AG08396 (cell line): Measurements from ENCODE around the gene OR7C1.
"Not testable (repeated sequence)": the region's sequence is repeated elsewhere in the genome, so short reads cannot be mapped to it uniquely, and the experiment has no call there.

Experiments used
- DNase-seq: peaks from one replicate; pipeline ENCODE4 v3.0.0; 2012; ENCODE audit warnings: low spot score, mixed read lengths

The OR7C1 gene

DNA sequence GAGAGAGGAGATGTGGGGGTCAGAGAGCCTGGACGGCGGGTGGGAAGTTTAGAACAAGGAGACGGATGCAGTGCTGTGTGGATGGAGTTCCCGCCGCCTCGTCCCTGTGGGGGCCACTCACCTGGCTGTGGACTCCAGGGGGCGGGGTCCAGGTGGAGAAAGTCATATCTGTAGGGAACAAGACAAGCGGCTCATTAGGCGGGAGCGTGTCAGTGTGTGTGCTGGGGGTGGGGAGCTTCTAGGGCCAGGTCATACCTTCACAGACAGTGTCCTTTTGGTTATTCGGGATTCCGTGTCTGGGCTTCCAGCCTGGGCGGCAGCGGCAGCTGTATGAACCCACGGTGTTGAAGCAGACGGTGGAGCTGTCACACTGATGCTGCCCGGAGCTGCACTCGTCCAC lies 69.6 kb downstream of the OR7C1 start:
- not testable (repeated sequence) for DNase-seq

GRCh38 chr19:14764401-14764800 lies 70.6 kb downstream of the OR7C1 start:
- DNase-seq = no peak

DNA sequence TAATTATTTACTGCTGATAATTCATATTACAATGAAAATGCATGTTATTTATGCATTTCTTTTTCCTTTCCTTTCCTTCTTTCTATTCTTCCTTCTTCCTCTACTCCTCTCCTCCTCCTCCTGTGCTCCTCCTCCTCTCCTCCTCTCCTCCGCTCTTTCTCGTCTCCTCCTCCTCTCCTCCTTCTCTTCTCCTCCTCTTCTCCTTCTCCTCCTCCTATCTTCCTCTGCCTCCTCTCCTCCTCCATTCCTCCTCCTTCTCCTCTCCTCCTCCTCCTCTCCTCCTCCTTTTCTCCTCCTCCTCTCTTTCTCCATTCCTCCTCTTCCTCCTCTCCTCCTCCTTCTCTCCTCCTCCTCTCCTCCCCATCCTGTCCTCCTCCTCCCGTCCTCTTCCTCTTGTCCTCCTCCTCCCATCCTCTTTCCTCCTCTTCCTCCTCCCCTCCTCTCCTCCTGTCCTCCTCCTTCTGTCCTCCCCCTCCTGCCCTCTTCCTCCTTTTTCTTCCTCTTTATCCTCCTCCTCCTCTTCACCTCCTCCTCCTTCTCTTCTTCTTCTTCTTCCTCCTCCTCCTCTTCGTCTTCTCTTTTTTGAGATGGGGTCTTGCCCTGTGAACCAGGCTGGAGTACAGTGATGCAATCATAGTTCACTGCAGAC lies 71.4 kb downstream of the OR7C1 start:
- no peak for DNase-seq

GRCh38 chr19:14762111-14762510 lies 72.9 kb downstream of the OR7C1 start:
- DNase-seq = no peak

DNA sequence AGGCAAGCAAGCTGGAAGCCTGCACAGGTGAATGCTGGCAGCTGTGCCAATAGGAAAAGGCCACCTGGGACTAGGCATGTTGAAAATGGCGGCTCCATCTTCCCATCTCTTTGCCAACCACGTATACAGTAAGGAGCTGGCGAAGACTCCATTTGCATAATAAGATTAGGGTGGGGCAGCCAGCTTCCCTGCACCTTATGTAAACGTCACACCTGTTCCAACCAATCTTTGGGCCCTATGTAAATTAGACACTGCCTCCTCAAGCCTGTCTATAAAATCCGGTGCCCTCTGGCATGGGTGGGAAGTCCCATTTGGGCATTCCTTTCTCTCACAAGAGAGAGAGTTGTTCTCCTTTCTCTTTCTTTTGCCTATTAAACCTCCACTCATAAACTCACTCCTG lies 73.4 kb downstream of the OR7C1 start:
- DNase-seq = no peak

DNA sequence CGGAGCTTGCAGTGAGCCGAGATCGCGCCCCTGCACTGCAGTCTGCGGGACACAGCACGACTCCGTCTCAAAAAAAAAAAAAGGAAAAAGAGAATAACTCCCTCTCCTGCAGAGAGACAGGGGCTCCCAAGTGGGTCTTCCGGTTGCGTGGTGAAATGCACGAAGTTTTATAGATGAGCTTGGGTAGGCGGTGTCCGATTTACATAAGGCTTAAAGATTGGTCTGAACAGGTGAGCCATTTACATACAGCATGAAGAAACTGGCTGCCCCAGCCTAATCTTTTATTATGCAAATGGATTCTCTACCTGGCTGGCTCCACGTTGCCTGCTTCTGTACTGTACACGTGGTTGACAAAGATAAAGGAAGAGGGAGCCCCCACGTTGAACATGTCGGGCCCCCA lies 76.2 kb downstream of the OR7C1 start:
- no peak for DNase-seq

DNA sequence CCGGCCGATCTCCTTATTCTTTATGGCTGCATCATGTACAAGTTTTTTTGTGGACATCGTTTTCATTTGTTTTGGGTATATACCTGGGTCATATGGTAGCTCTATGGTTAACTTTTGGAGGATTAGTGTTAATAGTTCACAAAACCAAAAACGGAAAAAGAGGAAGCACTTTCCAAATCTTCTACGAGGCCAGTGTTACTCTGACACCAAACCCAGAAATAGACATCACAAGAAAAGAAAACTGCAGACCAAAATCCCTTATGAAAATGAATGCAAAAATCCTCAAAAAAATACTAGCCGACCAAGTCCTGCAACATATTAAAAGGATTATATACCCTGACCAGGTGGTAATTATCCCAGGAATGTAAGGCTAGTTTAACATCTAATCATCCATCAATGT lies 86.4 kb downstream of the OR7C1 start:
- DNase-seq = no peak
